Karpas-422 (cell line): Measurements from ENCODE around the gene IL1R2. TPM values are rescaled to one million over a fixed set of nuclear protein-coding genes. Genes with fewer than 3 reads are reported as not detected.

Source experiments
- DNase-seq: peaks from one replicate; pipeline ENCODE4 v3.0.0-alpha.2; 2015
- H2AFZ ChIP-seq: fragments of 200-600 bp; sonication (generic); 2 replicates; pipeline ENCODE4 v1.6.1; 2014; ENCODE audit warnings: antibody characterized with exemption, low read length, mixed read lengths
- H3K27ac ChIP-seq: fragments of 200-600 bp; sonication (generic); 2 replicates; pipeline ENCODE4 v1.5.1; 2014; ENCODE audit warnings: mild to moderate bottlenecking, low read length, moderate library complexity
- H3K27me3 ChIP-seq: fragments of 200-600 bp; sonication (generic); 2 replicates; pipeline ENCODE4 v1.6.1; 2014; ENCODE audit warnings: low read length, mixed read lengths
- H3K36me3 ChIP-seq: fragments of 200-600 bp; sonication (generic); 2 replicates; pipeline ENCODE4 v1.6.1; 2014; ENCODE audit warnings: low read length, mixed read lengths; ENCODE audit not compliant: insufficient read depth
- H3K4me1 ChIP-seq: fragments of 200-600 bp; sonication (generic); 2 replicates; pipeline ENCODE4 v1.6.1; 2014; ENCODE audit warnings: mild to moderate bottlenecking, low read length, mixed read lengths
- H3K4me2 ChIP-seq: fragments of 200-600 bp; sonication (generic); 2 replicates; pipeline ENCODE4 v1.6.1; 2014; ENCODE audit warnings: low read length, low read depth, mild to moderate bottlenecking; ENCODE audit not compliant: poor library complexity, severe bottlenecking
- H3K4me3 ChIP-seq: fragments of 200-600 bp; sonication (generic); 2 replicates; pipeline ENCODE4 v1.5.1; 2014; ENCODE audit warnings: mild to moderate bottlenecking, antibody characterized with exemption, low read length, mixed read lengths
- H3K79me2 ChIP-seq: fragments of 200-600 bp; sonication (generic); 2 replicates; pipeline ENCODE4 v1.6.1; 2014; ENCODE audit warnings: mild to moderate bottlenecking, low read length, mixed read lengths
- H3K9ac ChIP-seq: fragments of 200-600 bp; sonication (generic); 2 replicates; pipeline ENCODE4 v1.6.0; 2014; ENCODE audit warnings: low read length
- H3K9me2 ChIP-seq: fragments of 200-600 bp; sonication (generic), shearing (Covaris generic); replicated peaks from 2 replicates; pipeline ENCODE4 v1.6.0; 2014; ENCODE audit warnings: mild to moderate bottlenecking, low read length, moderate library complexity; ENCODE audit not compliant: insufficient read depth
- H3K9me3 ChIP-seq: fragments of 300-700, 200-600 bp; sonication (generic); 2 replicates; pipeline ENCODE4 v1.6.1; 2014; ENCODE audit warnings: low read length, mixed read lengths
- H4K20me1 ChIP-seq: fragments of 200-600 bp; sonication (generic); 2 replicates; pipeline ENCODE4 v1.6.1; 2014; ENCODE audit warnings: mild to moderate bottlenecking, antibody characterized with exemption, low read length, low read depth; ENCODE audit not compliant: insufficient read depth
- total RNA-seq: library from RNA; depleted of rRNA; stranded (reverse); fragments of >200 nt; shearing (Covaris generic); gene quantifications from 2 replicates; pipeline ENCODE4 v1.2.3, GENCODE V29; 2014; ENCODE audit warnings: low replicate concordance

IL1R2 gene
- total RNA-seq, 1 experiment from 2014 or later, result not detected

DNA sequence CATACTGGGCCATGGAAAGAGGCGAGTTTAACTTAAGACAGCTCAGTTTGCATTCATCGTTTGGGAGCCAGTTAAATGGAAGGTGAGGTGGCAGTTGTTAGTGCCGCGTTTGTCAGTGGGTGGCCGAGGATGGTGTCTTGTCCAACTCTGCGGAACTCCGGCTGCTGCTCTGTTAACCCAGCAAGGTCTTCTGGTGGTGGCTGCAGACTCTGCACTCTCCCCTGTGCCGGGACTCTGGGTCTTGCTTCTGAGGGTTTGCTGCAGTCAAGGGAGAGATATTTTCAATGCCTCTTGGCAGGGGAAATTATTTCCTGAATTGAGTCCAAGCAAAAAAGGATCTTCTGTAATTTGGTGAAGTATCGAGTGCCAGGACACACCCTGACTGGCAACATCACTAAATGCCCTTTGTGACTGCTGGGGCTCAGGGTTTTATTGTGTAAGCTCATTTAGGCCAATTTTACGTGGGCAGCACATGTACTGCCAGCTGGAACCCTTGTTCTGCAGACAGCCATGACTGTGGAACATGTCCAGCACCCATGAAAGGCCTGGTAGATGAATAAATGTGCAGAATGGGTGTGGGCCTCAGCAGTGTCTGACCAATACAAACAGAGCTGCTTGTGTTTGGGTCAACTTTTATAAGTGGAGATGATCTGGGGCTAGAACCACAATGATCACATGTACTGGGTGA, 58.1 kb downstream of the IL1R2 start:
- H3K4me1 ChIP-seq, result no peaks in the 10 kb centered on the region
- H3K4me3 ChIP-seq, result no peak overlapping the region
- H3K79me2 ChIP-seq, result no peaks in the 10 kb centered on the region
- no peak overlapping the region for H2AFZ ChIP-seq
- no peaks in the 10 kb centered on the region for H3K9me3 ChIP-seq
- no peak overlapping the region for H3K9ac ChIP-seq
- H3K4me2 ChIP-seq, result no peak overlapping the region
- no peak for DNase-seq
- no peaks in the 10 kb centered on the region for H3K9me2 ChIP-seq
- H3K27me3 ChIP-seq, result no peaks in the 10 kb centered on the region
- H3K27ac ChIP-seq, result no peak overlapping the region
- no peaks in the 10 kb centered on the region for H3K36me3 ChIP-seq
- no peaks in the 10 kb centered on the region for H4K20me1 ChIP-seq

DNA sequence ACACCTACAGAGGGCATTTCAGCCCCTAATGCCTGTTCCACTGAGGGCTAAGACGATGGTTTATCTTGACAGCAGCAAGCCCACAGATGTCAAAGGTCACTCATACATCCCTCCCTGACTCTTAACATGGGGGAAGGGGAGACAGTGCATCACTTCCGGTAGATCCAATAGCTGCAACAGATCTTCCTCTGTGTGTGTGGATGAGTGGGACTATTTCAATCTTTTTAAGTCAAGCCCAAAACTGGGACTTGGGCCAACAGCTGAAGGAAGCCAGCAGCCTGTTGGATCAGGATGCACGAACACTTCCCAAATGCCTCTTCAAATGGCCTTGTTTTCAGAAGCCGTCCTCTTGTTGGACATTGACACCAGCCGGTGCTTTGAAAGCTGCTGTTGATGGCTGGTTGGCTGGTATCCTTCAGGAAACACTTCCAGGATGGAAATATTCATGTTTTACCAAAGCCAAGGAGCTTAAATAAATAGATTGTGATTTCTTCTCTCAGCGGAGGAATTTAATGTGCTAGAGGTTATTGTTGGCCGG, 59.2 kb downstream of the IL1R2 start:
- H3K9me3 ChIP-seq, result no peaks in the 10 kb centered on the region
- no peak overlapping the region for H3K4me2 ChIP-seq
- no peaks in the 10 kb centered on the region for H4K20me1 ChIP-seq
- H3K4me3 ChIP-seq, result no peak overlapping the region
- no peaks in the 10 kb centered on the region for H3K4me1 ChIP-seq
- H3K9ac ChIP-seq, result no peak overlapping the region
- no peaks in the 10 kb centered on the region for H3K9me2 ChIP-seq
- DNase-seq, result no peak
- H3K27ac ChIP-seq, result no peak overlapping the region
- no peaks in the 10 kb centered on the region for H3K79me2 ChIP-seq
- H3K27me3 ChIP-seq, result no peaks in the 10 kb centered on the region
- H3K36me3 ChIP-seq, result no peaks in the 10 kb centered on the region
- no peak overlapping the region for H2AFZ ChIP-seq

DNA sequence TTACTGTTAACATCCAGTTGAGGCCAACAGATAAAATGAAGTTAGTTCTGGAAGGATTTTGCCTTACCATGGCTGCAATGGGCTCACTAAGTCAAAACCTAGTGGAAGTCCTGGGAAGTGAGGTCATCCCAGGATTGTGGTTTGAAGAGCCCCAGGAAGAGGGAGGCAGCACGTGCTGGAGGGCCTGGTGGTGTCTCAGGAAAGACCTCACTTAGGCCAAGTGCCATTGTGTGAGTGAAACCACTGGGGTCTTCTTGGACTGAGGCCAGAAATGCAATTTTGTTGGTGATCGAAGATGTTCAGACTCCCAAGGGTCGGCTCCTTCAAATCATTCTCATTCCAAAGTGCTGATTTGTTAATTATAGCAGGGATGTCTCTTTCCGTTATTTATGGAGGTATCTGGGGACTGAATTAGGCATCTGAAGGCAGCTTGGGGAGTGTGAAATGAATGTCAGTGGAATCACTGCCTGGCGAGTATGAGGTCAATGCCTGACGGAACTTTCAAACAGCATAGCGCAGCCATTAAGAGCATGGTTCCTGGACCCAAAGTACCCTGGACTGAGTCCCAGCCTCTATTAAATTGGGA, 60.0 kb downstream of the IL1R2 start:
- DNase-seq, result no peak
- Histone ChIP-seq H2AFZ (no peak overlapping the region), H3K4me3 (no peak overlapping the region)

DNA sequence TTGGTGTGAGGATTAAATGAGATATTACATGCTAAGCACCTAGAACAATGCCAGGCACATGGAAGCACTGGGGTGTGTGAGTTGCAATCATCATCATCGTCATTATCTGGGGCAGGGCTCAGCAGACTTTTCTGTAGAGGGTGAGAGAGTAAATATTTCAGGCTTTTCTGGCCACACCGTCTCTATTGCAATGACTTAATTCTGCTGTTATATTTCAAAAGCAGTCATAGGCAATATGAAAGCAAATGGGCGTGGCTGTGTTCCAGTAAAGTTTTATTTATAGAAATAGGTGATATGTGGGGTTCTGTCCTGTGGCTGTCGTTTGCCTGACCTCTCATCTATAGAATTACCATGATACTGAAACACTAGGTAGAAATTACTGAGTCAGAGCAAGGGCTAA, 60.6 kb downstream of the IL1R2 start:
- H3K79me2 ChIP-seq, result no peaks in the 10 kb centered on the region
- H3K4me3 ChIP-seq, result no peak overlapping the region
- DNase-seq, result no peak
- H3K4me2 ChIP-seq, result no peak overlapping the region
- H2AFZ ChIP-seq, result no peak overlapping the region
- no peaks in the 10 kb centered on the region for H3K9me2 ChIP-seq
- no peak overlapping the region for H3K9ac ChIP-seq
- no peaks in the 10 kb centered on the region for H3K4me1 ChIP-seq
- H3K36me3 ChIP-seq, result no peaks in the 10 kb centered on the region
- H4K20me1 ChIP-seq, result no peaks in the 10 kb centered on the region
- H3K27me3 ChIP-seq, result no peaks in the 10 kb centered on the region
- no peaks in the 10 kb centered on the region for H3K9me3 ChIP-seq
- H3K27ac ChIP-seq, result no peak overlapping the region

More for the DNA sequence above, 60.0 kb downstream of the IL1R2 start:
- Histone ChIP-seq H3K4me1 (no peaks in the 10 kb centered on the region), H3K9me3 (no peaks in the 10 kb centered on the region), H3K27me3 (no peaks in the 10 kb centered on the region), H3K4me2 (no peak overlapping the region), H4K20me1 (no peaks in the 10 kb centered on the region), H3K27ac (no peak overlapping the region), H3K9me2 (no peaks in the 10 kb centered on the region), H3K79me2 (no peaks in the 10 kb centered on the region), H3K36me3 (no peaks in the 10 kb centered on the region), H3K9ac (no peak overlapping the region)

DNA sequence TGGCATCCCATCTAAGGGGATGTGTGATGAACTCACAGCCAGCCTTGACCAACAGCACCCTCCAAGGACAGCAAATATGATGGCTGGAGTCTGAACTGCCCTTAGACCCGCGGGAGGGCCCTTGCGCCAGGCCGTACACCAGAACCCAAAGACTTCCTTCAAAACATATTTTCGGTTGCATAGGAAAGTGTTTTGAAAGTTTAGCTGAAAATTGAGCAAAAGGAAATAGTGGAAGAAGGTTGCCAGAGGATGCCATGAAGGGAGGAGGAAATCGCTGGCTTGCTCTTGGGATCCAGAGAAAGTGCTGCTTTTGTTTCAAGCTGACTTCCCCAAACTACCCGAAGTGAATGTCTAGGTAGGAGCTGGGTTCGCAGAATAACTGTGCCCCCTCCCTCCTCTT, 61.3 kb downstream of the IL1R2 start:
- Histone ChIP-seq H3K9me2 (no peaks in the 10 kb centered on the region), H3K4me1 (no peaks in the 10 kb centered on the region), H3K4me2 (no peak overlapping the region), H3K27ac (no peak overlapping the region), H3K4me3 (no peak overlapping the region), H3K9me3 (no peaks in the 10 kb centered on the region), H4K20me1 (no peaks in the 10 kb centered on the region), H3K79me2 (no peaks in the 10 kb centered on the region), H3K27me3 (no peaks in the 10 kb centered on the region), H3K36me3 (no peaks in the 10 kb centered on the region), H3K9ac (no peak overlapping the region), H2AFZ (no peak overlapping the region)
- DNase-seq, result no peak

DNA sequence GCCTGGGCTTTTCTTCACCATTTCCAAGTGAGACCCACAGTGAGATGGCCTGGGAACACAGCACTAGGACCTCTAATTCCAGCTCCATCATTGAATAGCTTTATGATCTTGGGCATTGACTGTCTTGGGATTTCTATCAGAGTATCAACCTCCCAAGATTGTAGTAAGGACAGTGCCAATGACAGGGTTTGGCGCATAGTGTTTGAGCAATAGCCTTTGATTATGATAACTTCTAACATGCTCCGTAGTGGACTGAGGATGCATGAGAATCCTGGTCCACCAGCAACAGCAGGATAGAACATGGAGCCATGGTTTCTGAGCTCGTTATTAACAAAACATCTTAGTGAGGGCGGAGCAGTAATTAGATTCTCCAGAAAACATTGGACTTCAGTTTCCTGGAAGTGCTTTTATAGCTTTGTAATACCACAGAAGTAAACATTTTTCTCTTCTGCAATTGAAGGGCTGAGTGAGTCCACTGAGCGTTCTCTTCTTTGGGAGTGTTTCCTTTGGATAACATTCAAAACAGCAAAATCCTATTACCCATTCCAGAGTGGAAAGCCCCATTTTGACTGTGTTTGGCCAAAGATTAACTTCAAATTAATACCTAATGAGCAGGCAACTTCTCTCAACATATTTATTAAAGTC, 63.7 kb downstream of the IL1R2 start:
- no peak overlapping the region for H3K9ac ChIP-seq
- no peaks in the 10 kb centered on the region for H3K36me3 ChIP-seq
- no peak overlapping the region for H3K4me2 ChIP-seq
- H3K4me1 ChIP-seq, result no peaks in the 10 kb centered on the region
- H3K79me2 ChIP-seq, result no peaks in the 10 kb centered on the region
- no peaks in the 10 kb centered on the region for H3K9me3 ChIP-seq
- no peak overlapping the region for H3K4me3 ChIP-seq
- H3K27me3 ChIP-seq, result no peaks in the 10 kb centered on the region
- H3K9me2 ChIP-seq, result no peaks in the 10 kb centered on the region
- DNase-seq, result no peak
- no peaks in the 10 kb centered on the region for H4K20me1 ChIP-seq
- H3K27ac ChIP-seq, result no peak overlapping the region
- H2AFZ ChIP-seq, result no peak overlapping the region

DNA sequence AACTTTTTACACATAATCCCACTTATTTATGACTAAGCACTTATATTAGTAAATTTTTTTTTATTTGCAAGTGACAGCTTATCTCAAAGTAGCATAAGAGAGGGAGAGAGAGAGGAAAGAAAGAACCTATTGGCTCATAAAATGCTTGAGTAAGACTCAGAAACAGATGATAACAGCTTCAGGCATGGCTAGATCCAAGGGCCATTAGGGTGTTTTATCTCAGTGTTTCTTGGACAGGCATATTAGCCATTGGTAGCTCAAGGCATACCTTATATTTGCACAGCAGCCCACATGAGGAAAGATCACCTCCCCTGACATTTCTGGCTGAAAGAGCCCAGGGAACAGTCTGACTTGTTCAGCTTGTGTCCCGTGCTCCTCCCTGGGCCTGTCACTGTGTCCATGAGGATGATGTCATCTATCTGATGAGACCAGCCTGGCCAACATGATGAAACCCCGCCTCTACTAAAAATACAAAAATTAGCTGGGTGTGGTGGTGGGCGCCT, 64.4 kb downstream of the IL1R2 start:
- Histone ChIP-seq H3K4me1 (no peaks in the 10 kb centered on the region), H4K20me1 (no peaks in the 10 kb centered on the region), H3K27me3 (no peaks in the 10 kb centered on the region), H3K4me3 (no peak overlapping the region), H3K9me2 (no peaks in the 10 kb centered on the region), H2AFZ (no peak overlapping the region), H3K36me3 (no peaks in the 10 kb centered on the region), H3K79me2 (no peaks in the 10 kb centered on the region), H3K9ac (no peak overlapping the region), H3K9me3 (no peaks in the 10 kb centered on the region), H3K4me2 (no peak overlapping the region), H3K27ac (no peak overlapping the region)
- no peak for DNase-seq

DNA sequence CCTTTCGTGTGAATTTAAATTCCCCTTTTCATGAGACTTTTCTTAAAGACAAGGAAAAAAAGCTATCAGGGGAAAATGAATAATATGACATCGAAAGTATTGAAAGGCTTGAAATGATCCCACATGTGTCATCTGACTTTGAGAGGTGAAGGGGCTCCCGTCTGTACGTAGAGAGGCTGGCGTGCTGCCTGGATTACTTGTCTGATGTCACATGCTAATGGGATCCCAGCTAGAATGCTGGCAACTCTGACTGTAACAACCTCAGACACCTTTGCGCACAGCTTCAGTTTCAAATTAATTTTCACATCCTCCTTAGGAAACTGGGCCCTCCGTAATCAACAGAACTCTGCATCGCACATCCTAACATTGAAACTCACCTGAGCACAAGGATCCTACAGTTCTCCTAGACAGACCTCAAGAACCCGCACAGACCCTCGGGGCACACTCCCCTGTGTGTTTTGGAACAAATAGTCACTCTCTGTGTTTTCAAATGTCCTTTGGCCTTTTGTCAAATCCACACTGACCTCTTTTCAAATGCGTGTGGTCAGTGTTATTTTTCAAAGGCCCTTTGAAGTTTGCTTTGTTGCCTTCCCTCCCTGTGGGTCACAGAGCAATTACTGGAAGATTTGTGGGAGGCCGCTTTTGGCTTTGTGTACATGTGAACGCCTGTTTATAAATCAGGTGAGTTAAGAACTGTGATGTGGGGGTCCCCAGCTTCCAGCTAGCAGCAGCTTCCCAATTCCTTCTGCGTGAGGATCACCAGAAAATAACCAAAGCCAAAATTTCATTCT, 65.9 kb downstream of the IL1R2 start:
- no peaks in the 10 kb centered on the region for H3K79me2 ChIP-seq
- no peak overlapping the region for H3K9ac ChIP-seq
- H3K27ac ChIP-seq, result no peak overlapping the region
- no peak overlapping the region for H3K4me2 ChIP-seq
- H3K4me3 ChIP-seq, result no peak overlapping the region
- H2AFZ ChIP-seq, result no peak overlapping the region
- H3K27me3 ChIP-seq, result no peaks in the 10 kb centered on the region
- H4K20me1 ChIP-seq, result no peaks in the 10 kb centered on the region
- no peaks in the 10 kb centered on the region for H3K36me3 ChIP-seq
- H3K9me2 ChIP-seq, result no peaks in the 10 kb centered on the region
- no peaks in the 10 kb centered on the region for H3K4me1 ChIP-seq
- H3K9me3 ChIP-seq, result no peaks in the 10 kb centered on the region
- no peak for DNase-seq
